Stimulated activated CD8-positive, alpha-beta memory T cell treated with anti-CD3 and anti-CD28 coated beads, Interleukin-4, amount 100 ng/mL, for 4 hours (primary cell): Measurements from ENCODE around the gene CDH13.

Experiments
- DNase-seq, 2 donors: peaks; one replicate each; pipeline ENCODE4 v3.0.0-alpha.2; 2020; ENCODE audit warnings: low read depth in 2 of 2, low spot score in 1 of 2

Gene CDH13

DNA sequence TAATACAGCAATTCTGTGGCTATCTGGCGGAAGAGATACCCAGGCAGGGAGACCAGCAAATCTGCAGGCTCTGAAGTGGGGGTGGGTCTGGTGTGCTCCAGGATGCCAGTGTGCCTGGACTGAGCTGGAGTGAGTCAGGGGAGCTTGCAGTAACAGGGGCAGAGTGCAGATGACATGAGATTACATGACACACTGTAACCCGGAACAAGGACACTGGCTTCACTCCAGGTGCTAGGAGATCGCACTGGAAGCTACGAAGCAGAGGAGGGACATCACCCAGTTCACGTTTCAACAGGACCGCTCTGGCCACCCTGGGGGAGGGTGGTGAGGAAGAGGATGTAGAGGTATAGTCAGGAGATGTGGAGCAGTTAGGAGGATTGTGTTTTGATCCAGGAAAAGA is 475.6 kb downstream of the CDH13 start:
- no peak for DNase-seq

DNA sequence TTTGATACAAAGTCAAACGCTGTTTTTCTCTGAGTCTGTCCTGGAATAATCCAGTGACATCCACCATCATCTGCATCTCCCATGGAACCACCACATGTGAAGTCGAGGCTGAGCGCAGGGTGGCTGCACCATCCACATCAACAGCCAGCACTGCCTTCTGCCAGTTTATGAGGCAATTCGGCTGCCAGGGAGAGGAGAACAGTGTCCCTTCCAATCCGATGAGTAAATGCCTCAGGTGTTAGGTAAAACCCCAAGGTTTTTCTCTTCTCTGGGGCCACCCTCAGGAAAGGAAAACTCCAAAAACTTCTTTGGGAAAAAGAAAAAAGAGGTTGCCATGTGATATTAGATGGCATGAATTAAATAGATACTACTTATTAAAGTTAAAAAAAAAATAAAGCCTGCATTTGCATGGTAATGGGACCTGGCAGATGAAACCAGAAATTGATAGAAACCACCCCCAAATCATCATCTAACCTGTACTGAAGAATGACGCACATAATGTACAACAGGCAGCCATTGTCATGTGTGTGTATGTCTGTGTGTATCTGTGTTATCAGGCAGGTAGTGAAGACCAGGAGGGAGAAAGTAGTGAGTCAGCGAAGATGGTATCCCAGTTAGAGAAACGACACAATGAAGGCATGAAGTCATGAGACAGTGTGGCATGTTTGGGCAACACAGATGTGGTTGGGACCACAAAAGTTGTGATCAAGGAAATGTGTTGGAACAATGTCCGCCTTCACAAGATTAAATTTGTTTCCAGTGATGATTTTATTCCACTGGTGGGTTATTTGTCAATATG is 478.7 kb downstream of the CDH13 start:
- no peak for DNase-seq

DNA sequence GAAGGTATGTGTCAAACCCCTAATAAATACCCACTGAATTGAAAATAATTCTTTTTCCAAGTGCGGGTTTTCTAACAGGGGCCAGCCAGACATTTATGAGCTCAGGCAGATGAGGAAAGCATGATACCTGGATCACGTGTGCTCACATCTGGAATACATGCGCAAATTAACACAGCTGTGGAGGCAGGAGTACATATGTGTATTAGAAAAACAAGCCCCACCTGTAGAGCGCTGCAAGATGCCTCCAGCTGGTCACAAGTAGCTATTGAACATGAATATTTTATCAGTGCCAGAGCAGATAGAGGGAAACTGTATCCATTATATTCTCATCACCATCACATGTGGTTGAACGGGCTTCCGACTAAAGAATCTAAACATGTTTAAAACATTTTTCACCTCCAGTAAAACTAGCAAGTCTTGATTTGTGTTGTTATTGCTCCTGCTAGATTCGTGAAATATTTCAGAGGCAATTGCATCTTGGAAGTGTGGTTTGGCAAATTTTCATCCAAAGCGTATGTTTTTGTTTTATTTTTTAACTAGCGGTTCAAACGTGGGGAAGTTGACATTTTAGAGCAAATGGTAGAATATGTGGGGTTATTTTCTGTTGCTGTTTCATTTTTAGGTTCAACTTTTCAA is 482.8 kb downstream of the CDH13 start:
- DNase-seq = no peak

DNA sequence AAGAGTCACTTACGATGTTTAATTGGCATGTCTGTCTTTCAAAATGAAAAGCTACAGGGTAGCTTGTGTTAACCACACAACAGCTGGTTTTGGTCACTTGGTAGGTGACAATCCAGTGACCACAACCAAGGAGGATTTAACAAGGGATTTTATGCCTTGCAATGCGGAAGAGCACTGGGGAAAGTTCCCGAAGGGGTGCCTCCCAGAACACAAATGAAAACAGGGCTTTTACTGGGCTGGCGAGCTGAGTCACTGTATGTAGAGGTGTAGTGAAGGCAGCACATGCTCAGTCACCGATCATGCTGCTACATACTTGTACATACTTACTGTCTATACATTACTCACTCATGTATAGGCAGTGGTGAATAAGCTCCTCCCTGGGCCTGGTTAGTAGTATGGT is 483.5 kb downstream of the CDH13 start:
- no peak for DNase-seq

DNA sequence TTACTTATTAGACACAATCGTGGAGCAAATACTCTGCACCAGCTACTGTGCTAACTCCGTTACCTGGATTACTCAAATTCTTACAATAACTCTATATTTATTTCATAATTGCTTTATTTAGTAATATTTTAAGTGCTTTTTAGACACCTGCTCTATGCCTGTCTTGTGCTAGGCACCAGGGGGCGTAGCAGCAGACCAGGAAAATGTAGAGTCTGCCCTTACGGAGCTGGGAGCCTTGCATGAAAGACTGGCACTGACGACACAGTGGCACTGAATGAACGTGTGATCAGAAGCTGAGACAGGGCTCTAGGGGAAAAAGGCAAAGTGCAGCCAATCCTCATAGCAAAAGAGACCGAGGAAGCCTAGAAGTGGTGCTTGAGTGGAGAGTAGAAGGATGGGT is 486.5 kb downstream of the CDH13 start:
- DNase-seq = no peak

DNA sequence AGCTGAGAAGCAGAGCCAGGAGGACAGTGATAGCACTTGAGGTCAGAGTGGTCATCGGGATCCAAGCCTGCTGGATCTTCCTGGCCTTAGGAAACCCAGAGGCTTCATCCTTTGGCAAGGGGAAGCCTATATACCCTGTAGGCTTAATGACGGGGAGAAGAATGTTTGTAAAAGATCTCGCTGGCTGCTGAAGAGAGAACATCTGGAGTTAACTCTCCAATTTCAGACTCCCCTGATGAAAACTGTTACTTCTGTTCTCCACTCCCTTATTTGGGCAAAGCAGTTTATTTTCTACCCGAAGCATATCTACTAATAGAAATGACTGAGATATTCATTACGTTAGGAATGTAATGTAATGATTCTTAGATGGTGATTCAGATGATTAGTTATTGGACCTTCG is 487.0 kb downstream of the CDH13 start:
- no peak for DNase-seq

DNA sequence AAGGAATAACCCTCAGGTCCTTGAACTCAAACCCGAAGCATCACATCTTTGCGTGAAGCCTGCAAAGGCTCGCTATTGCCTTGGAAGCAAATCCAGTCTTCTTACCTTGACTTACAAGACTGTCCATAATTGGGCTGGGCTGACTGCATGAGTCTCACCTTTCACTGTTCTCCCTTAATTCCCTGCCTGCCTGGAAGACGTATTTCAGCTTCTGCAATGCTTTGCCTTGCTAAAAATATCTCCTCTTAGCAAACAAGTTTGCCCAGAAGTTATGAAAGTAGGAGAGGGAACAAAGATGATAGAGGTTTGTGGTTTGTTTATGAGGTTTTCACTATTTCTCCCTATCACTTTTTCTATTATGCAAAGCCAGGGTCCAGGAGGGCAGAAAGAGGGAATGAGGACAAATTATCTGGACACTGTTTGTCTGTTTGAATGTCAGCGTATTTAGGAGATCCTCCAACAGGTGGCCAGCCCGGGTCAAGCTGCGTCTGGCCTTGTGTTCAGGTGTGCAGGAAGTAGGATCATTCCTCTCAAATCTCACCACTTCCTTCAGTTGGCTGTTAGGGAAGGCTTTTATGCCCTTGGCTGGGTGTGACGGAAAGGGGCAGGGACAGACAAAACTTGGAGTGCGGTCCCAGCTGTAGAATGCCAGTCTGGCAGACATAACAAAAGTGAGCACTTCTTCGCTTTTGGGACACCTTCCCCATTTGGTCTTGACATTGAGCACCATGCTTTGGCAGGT is 488.9 kb downstream of the CDH13 start:
- no peak for DNase-seq

DNA sequence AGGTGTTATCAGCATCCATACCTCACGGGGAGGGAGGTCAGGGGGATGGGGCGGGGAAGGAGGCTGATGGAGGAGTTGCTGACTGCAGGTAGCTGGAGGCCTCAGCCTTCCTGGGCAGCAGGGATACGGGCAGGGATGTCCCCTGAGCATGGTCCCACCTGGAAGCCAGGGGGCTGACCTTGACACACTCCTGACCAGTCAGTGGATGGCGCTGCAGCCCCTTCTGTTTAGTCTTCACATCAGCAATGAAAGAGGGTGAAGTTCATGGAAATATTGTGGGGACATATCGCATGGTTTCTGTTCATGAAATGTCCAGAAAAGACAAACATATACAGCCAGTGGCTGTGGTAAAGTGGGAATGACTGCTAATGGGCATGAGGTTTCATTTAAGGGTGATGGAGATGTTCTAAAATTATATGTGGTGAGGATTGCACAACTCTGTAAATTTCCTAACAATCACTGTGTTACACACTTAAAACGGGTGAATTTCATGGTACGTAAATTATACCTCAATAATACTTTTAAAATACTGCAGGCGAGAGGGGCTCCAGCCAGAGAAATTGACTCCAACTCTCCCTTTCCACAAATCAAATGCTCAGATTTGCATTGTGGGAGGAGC is 489.6 kb downstream of the CDH13 start:
- no peak for DNase-seq

DNA sequence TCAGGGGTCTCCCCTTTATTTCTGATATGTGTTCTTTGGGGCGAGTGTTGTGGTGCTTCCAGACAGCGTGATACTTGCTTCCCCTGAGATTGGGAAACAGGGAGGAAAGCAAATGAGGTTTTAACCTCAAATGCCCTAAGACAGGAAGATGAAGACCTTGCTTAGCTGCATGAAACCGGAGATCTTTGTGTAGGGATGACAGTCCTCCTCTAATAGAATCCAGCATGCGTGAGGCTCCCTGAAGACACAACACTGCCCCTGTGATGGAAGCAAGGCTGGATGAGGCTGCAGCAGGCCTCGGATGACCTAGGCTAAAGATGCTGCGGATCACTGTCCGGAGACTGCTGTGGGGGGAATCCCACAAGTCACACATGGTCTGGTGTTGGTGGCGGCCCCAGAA is 491.0 kb downstream of the CDH13 start:
- no peak for DNase-seq

DNA sequence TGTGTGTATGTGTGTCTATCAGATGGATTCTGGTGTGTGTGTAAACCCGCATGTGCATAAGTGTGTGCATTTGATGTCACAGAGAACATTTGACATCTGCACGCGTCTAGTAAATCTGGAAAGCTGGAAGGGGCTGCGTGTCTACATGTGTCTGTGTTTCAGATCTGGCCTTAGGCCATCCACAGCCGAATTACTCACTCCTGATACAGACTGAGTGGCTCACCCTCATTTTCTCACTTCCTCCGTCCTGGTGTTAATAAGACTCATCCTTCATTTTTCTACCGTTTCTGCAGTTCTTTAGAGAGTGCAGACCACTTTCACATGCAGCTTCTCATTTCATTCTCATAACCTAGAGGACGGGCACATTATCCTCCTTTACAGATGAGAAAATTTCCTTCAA is 491.6 kb downstream of the CDH13 start:
- DNase-seq = no peak

DNA sequence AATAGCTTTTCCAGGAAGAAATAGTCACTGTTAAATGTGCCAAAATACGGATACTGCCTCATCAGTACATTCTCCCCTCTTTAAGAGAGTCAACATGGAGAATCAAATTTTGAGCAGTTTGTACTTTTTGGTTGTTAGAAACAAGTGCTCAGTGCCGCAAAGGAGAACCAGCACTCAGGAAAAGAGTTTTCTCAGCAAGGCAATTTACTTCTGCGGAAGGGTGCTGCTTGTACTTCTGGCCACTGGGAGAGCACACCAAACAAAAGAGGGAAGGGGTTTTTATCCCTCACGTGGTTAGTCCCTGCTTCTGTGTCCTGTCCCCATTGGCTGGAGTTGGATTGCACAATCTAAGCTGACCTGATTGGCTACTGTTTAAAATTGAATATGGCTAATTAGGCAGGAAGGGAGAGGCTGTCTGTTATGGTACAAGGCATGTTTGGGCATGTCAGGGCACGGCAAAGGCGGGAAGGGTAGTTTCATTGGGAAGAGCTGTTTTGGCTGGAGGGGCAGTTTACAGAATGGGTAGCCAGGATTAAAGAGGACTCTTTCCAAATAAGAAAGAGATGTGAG is 499.3 kb downstream of the CDH13 start:
- DNase-seq = no peak

DNA sequence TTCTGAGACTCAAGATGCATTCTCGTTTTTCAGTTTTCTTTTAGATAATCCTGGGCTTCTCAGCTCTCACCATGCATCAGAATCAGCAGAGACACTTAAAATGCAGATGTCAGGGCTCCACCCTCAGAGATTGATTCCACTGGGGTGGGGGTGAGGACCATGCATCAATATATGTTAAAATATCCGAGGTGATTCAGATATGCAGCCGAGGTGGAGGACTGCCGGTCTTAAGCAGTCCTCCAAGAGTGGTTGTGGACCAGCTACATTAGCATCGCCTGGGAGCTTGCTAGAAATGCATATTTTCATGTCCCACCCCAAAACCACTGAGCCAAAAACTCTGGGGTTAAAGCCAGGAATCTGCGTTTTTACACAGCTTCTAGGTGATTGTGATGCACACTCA is 501.3 kb downstream of the CDH13 start:
- no peak for DNase-seq

DNA sequence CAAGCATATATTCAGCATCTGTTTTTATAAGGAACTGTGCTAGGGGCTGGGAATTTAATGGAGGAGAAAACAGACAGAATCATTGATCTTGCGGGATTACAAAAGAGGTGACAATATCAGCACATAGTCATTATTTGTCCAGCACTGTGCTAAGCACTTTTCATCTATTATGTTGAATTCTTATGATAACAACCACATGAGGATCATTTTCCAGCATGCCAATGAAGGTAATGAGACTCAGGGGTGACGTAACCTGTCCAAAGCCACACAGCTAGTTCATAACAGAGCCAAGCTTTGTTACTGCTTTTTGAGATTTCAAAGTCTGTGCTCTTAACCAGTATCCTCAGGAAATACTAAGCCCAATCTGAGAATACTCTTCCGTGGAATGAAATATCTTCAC is 503.3 kb downstream of the CDH13 start:
- no peak for DNase-seq

DNA sequence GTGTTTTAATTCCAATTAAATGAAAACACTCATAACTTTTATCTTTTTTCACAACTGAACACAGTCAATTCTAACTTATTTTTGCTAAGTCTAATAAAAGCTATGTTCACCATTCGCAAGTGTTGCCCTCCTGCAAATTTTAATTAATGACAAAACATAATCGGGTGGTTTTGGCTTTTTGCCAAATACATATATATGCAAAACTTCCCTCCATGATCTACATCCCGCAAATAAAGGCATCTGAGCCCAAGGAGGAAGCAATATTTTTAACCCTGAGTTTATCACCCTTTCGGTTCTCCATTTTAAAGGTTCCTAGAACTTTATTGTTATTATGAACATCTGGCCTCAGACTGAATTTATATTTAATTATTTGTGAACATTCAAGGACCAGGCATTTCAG is 507.9 kb downstream of the CDH13 start:
- DNase-seq = no peak

DNA sequence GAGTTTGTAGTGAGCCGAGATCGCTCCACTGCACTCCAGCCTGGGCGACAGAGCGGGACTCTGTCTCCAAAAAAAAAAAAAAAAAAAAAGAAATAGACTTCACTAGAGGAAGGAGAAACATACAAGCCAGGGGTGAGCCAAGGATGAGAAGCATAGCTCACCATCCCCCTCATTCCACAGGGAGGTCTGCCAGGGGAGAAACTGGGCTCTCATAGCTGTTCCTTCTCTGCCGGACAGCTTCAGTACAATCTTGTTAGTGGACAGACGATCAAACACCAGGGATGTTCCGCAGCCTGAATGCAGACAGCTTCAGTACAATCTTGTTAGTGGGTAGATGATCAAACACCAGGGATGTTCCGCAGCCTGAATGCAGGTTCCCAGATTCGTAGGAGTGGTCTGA is 509.6 kb downstream of the CDH13 start:
- DNase-seq = no peak

DNA sequence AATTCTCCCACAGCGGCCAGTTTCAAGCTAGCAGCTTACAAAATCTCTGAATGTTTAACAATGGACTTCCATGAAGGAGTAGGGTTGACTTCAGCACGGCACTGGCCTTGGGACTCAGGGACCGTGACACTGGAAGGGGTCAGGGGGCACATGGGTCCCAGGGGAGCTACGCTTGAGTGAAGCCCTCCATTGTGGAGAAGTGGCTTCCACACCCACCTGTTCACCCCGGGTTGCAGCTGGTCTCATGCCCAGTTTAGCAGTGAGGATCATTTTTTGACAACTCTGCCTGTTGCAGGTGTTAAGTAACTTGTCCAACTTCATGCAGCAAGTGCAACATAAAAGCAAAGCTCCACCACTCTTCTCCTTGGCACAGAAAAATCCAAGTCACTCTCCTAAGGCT is 510.2 kb downstream of the CDH13 start:
- no peak for DNase-seq

DNA sequence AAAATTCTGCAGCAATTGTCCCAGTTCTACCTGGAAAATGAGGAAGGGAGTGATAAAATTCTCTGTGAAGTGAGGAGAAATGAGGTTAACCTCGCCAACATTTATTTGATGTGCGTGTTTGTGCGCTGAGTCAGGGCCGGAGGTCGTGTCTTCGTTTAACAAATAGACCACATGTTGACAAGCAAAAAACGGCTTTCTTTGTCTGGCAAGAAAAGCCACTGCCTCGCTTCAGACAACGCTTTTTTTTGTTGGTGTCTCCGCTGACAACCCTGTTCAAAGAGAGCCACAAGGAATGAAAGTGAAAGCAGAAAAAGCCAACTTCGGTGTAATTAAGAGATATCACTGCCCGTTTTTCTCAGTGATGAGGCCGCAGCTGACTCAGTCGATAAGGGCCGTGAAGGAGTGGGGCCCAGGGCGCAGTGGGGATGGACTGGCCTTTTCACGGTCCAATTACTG is 510.6 kb downstream of the CDH13 start:
- DNase-seq = no peak

DNA sequence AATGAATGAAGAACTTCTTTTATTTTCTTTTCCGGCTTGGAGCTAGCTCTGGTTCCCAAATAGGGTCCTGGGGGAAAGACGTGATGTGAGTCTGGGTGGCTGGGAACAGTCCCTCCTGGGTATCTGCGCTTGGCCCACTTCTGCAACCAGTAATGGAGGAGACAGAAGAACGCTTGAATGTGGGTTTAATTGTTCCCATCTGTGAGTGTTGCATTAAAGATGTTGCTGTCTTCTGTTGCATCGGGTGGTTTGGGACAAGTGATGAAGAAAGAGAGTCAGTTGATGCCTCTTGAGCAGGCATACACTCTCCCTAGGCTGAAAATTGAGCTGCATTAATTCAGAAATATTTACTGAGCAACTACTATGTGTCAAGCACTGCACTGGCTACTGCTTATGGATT is 511.1 kb downstream of the CDH13 start:
- no peak for DNase-seq

DNA sequence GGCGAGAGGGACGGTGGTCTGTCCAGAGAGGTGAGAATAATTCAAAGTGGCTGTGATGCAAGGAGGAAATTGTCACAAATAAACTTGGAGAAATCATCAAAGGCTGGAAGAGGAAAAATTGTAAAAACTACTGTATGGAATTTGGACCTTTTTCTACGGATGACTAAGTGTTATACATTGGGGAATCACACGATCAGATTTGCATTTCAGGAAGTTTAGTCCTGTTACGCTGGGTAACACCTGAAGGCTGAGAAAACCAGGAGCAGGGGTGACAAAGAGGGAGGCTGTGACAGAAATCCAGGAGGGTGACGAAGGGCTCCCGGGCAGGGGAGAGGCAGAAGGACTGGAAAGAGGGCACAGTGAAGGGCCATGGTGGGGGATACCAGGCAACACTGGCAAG is 511.7 kb downstream of the CDH13 start:
- DNase-seq = no peak

DNA sequence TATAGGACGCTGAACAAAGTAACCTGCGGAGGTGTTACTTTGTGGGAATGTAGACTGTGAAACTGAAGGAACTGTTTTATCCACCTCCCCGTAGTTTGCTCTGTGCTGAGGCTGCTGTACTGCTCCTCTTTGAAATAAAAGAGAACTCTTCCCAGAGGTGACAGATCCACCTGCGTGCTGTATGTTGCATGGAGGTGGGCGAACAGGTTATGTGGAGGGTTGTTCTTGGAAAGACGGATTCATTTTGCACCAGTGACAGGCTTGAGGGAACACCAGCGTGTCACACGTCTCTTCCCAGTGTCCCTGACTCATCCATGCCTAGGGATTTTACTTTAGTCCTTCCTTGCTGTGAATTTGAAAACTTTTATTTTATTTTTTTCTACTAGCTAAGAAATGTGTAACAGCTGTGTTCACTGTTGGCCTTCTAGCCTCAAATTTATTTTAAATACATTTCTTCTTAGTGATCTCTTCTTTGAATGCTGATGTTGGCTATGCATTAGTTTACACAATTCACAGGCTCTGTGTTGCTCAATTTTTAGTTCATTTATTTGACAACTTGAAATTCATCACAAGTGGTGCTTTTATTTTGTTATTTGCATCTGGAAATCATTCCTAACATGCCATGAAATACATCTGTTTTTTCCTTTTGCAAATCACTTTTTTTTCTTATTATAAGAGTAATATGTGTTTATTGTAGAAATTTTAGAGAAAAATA is 512.4 kb downstream of the CDH13 start:
- DNase-seq = no peak

DNA sequence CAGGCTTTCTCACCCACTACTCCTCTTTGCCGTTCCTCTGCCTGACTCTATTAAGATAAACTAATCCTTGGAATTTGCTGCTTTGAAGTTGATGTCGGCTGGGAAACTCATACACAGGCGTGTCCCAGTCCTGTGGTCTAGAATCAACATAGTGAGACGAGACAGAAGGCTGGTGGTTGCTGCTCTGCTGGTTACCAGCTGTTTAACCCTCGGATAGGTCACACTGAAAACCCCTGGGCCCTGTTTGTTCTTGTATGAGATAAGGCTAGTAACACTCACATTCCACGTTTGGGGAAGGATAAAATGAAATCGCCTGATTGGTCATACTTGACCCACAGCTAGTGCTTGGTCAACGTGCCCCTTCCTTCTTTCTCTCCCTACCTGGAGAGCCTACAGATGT is 517.0 kb downstream of the CDH13 start:
- DNase-seq = no peak
